Stomach (tissue), 4 donors: ENCODE data around the gene EMP1.

Source experiments
- EP300 ChIP-seq: sonication (generic); formaldehyde crosslinking; IDR thresholded peaks from one replicate; pipeline ENCODE4 v1.6.1; 2017; ENCODE audit warnings: antibody characterized with exemption
- POLR2A ChIP-seq, 4 donors: fragments of 450-650 bp; IDR thresholded peaks; one replicate each; pipeline ENCODE4 v1.6.1; 2016; ENCODE audit warnings: antibody characterized with exemption in 4 of 4, control low read depth in 2 of 4, mild to moderate bottlenecking in 1 of 4, moderate library complexity in 1 of 4
- POLR2AphosphoS5 ChIP-seq, 3 donors: sonication (generic); formaldehyde crosslinking; IDR thresholded peaks; one replicate each; pipeline ENCODE4 v1.6.1; 2016; ENCODE audit warnings: antibody characterized with exemption in 3 of 3
- TF ChIP-seq, protein P1 (sequence below), 7 experiments: fragments of 450-650 bp in 4 of 7; fragments of 200-600 bp in 3 of 7; sonication (generic) in 3 of 7; IDR thresholded peaks; one replicate each; pipeline ENCODE4 v1.5.1; 2016 to 2019; ENCODE audit warnings: antibody characterized with exemption in 7 of 7, control low read depth in 2 of 7, mild to moderate bottlenecking in 1 of 7

DNA sequence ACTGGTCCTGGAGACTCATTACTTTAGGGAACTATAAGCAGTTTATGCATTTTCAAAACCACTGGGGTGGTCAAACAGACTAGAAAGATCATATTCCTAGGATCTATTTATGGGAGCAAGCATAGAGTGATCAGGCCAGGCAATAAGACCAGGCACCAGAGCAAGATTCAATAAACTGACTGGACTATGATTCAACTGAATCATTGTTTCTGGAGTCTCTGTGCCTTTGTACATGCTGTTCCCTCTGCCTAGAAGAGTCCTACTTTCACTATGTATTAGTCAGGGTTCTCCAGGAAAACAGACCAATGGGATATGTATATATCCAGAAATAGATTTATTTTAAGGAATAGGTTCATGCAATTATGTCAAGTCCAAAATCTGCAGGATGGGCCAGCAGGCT lies 55.5 kb downstream of the EMP1 start:
- TF ChIP-seq POLR2A (IDR thresholded peaks at IDR 0.05), result no peak
- TF ChIP-seq, protein P1, sequence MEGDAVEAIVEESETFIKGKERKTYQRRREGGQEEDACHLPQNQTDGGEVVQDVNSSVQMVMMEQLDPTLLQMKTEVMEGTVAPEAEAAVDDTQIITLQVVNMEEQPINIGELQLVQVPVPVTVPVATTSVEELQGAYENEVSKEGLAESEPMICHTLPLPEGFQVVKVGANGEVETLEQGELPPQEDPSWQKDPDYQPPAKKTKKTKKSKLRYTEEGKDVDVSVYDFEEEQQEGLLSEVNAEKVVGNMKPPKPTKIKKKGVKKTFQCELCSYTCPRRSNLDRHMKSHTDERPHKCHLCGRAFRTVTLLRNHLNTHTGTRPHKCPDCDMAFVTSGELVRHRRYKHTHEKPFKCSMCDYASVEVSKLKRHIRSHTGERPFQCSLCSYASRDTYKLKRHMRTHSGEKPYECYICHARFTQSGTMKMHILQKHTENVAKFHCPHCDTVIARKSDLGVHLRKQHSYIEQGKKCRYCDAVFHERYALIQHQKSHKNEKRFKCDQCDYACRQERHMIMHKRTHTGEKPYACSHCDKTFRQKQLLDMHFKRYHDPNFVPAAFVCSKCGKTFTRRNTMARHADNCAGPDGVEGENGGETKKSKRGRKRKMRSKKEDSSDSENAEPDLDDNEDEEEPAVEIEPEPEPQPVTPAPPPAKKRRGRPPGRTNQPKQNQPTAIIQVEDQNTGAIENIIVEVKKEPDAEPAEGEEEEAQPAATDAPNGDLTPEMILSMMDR (IDR thresholded peaks at IDR 0.05), result no peak
- TF ChIP-seq POLR2AphosphoS5 (IDR thresholded peaks at IDR 0.05), result no peak
- TF ChIP-seq EP300, result no peak
